ENCODE measurements around the gene FGD6.

The FGD6 gene

DNA sequence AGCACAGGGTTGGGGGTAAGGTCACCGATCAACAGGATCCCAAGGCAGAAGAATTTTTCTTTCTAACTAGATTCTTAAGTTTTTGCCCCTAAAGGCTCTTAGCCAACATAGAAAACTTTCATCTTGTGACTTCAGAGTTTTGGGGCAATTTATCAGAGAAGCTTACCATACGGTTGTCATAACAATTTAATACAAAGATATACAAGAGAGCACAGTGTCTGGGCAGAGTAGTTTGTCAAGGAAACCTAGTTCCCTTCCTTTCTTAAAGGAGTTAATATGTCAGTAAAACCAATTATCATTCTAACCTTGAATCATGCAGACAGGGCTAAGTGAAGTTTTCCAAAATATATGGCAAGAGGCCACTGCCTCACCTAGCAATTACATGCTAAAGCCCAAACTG is 162.2 kb downstream of the FGD6 start:
- Histone ChIP-seq H3K36me3 (ENCODE audit: low read depth) (peaks cover 81% of the 10 kb centered on the region), H3K27ac (ENCODE audit: poor library complexity, severe bottlenecking) (no peak overlapping the region), H3K9me3 (ENCODE audit: severe bottlenecking) (no peaks in the 10 kb centered on the region), H3K27me3 (ENCODE audit: insufficient read depth, poor library complexity, severe bottlenecking) (no peaks in the 10 kb centered on the region), H3K4me1 (ENCODE audit: insufficient read depth, poor library complexity, severe bottlenecking) (no peaks in the 10 kb centered on the region), H3K4me3 (ENCODE audit: severe bottlenecking) (no peak overlapping the region)
- DNase-seq (ENCODE audit: low spot score) (no peak), ATAC-seq (ENCODE audit: low read depth) (no peak)
- TF ChIP-seq, protein P1, sequence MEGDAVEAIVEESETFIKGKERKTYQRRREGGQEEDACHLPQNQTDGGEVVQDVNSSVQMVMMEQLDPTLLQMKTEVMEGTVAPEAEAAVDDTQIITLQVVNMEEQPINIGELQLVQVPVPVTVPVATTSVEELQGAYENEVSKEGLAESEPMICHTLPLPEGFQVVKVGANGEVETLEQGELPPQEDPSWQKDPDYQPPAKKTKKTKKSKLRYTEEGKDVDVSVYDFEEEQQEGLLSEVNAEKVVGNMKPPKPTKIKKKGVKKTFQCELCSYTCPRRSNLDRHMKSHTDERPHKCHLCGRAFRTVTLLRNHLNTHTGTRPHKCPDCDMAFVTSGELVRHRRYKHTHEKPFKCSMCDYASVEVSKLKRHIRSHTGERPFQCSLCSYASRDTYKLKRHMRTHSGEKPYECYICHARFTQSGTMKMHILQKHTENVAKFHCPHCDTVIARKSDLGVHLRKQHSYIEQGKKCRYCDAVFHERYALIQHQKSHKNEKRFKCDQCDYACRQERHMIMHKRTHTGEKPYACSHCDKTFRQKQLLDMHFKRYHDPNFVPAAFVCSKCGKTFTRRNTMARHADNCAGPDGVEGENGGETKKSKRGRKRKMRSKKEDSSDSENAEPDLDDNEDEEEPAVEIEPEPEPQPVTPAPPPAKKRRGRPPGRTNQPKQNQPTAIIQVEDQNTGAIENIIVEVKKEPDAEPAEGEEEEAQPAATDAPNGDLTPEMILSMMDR (IDR thresholded peaks at IDR 0.05; ENCODE audit: poor library complexity, severe bottlenecking): no peak

DNA sequence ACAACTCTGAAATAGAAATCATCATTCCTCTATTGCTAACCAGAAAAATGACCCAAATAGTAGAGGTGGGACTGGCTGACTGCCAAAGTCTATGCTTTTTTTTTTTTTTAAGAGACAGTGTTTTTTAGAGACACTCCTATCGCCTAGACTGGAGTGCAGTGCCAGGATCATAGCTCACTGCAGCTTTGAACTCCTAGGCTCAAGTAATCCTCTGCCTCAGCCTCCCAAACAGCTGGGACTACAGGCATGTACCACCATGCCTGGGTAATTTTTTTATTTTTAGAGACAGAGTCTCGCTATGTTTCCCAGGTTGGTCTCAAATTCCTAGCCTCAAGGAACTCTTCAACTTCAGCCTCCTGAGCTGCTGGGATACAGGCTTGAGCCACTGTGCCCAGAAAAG is 163.1 kb downstream of the FGD6 start:
- no peaks in the 10 kb centered on the region for H3K27me3 ChIP-seq (ENCODE audit: insufficient read depth, poor library complexity, severe bottlenecking)
- H3K9me3 ChIP-seq (ENCODE audit: severe bottlenecking): no peaks in the 10 kb centered on the region
- no peak for ATAC-seq (ENCODE audit: low read depth)
- no peaks in the 10 kb centered on the region for H3K4me1 ChIP-seq (ENCODE audit: insufficient read depth, poor library complexity, severe bottlenecking)
- DNase-seq (ENCODE audit: low spot score): no peak
- TF ChIP-seq, protein P1 (IDR thresholded peaks at IDR 0.05; ENCODE audit: poor library complexity, severe bottlenecking): no peak
- H3K27ac ChIP-seq (ENCODE audit: poor library complexity, severe bottlenecking): no peak overlapping the region
- no peak overlapping the region for H3K4me3 ChIP-seq (ENCODE audit: severe bottlenecking)
- peaks cover 83% of the 10 kb centered on the region for H3K36me3 ChIP-seq (ENCODE audit: low read depth)

DNA sequence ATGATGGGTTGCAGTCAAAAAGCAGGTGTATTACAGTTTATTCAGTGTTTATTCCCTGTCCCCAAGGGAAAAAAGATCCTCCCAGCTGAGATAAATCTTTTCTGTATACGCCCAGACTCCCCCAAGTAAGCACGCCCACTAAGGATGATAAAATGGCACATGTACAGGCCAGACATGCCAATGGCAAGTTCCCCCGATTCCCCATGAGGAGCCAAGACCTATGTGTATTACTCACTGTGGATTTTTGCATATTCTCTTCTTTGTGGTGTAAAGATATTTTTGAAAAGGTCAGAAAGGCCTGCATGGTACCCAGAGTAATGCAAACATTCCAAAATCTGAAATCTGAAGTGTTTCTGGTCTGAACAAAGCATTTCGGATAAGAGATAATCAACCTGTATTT is 166.0 kb downstream of the FGD6 start:
- H3K27ac ChIP-seq (ENCODE audit: poor library complexity, severe bottlenecking): no peak overlapping the region
- TF ChIP-seq, protein P1 (IDR thresholded peaks at IDR 0.05; ENCODE audit: poor library complexity, severe bottlenecking): no peak
- no peak overlapping the region for H3K4me3 ChIP-seq (ENCODE audit: severe bottlenecking)
- H3K36me3 ChIP-seq (ENCODE audit: low read depth): peaks cover 83% of the 10 kb centered on the region
- no peak for ATAC-seq (ENCODE audit: low read depth)
- no peaks in the 10 kb centered on the region for H3K9me3 ChIP-seq (ENCODE audit: severe bottlenecking)
- no peaks in the 10 kb centered on the region for H3K4me1 ChIP-seq (ENCODE audit: insufficient read depth, poor library complexity, severe bottlenecking)
- H3K27me3 ChIP-seq (ENCODE audit: insufficient read depth, poor library complexity, severe bottlenecking): no peaks in the 10 kb centered on the region
- no peak for DNase-seq (ENCODE audit: low spot score)

DNA sequence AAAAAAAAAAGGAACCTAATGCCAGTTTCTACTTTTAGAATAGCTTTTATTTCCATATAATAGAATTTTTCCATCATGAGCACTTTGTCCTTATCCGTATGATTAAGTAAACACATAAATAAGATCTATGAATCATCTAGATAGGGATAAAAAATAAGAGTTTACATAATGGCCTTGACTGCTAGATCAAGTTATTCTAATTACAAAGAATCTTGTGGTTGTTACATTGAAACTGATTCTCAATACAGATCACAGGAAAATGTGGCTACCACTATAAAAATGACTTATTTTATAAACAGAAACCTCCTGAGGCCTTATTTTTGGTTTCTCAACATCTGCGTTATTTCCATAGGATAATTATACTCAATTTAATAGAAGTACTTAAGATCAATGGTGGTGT is 179.4 kb downstream of the FGD6 start:
- peaks cover 88% of the 10 kb centered on the region for H3K36me3 ChIP-seq (ENCODE audit: low read depth)
- DNase-seq (ENCODE audit: low spot score): no peak
- H3K4me1 ChIP-seq (ENCODE audit: insufficient read depth, poor library complexity, severe bottlenecking): no peaks in the 10 kb centered on the region
- H3K4me3 ChIP-seq (ENCODE audit: severe bottlenecking): no peak overlapping the region
- H3K9me3 ChIP-seq (ENCODE audit: severe bottlenecking): no peaks in the 10 kb centered on the region
- H3K27me3 ChIP-seq (ENCODE audit: insufficient read depth, poor library complexity, severe bottlenecking): no peaks in the 10 kb centered on the region
- TF ChIP-seq, protein P1 (IDR thresholded peaks at IDR 0.05; ENCODE audit: poor library complexity, severe bottlenecking): no peak
- no peak for ATAC-seq (ENCODE audit: low read depth)
- no peak overlapping the region for H3K27ac ChIP-seq (ENCODE audit: poor library complexity, severe bottlenecking)

DNA sequence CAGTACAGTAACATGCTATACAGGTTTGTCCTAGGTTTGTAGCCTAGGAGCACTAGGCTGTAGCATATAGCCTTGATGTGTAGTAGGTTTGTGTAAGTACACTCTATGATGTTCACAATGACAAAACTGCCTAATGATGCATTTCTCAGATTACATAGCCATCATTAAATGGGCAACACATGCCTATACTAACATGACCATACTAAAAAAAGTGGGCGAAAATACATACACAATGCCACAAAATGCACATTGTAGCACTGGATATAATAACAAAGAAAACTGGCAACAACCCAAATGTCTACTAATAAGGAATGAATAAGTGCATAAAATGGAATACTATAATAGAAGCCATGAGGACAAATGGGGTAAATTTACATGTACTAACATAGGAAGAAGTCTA is 182.5 kb downstream of the FGD6 start:
- ATAC-seq (ENCODE audit: low read depth) (no peak), DNase-seq (ENCODE audit: low spot score) (no peak)
- Histone ChIP-seq H3K27ac (ENCODE audit: poor library complexity, severe bottlenecking) (no peak overlapping the region), H3K9me3 (ENCODE audit: severe bottlenecking) (no peaks in the 10 kb centered on the region), H3K4me3 (ENCODE audit: severe bottlenecking) (no peak overlapping the region), H3K36me3 (ENCODE audit: low read depth) (peaks cover 90% of the 10 kb centered on the region), H3K27me3 (ENCODE audit: insufficient read depth, poor library complexity, severe bottlenecking) (no peaks in the 10 kb centered on the region), H3K4me1 (ENCODE audit: insufficient read depth, poor library complexity, severe bottlenecking) (no peaks in the 10 kb centered on the region)
- TF ChIP-seq, protein P1 (IDR thresholded peaks at IDR 0.05; ENCODE audit: poor library complexity, severe bottlenecking): no peak

All from RWPE2 (cell line).